ENCODE data around the gene PHOX2A. TPM values are rescaled to one million over a fixed set of nuclear protein-coding genes. Genes with fewer than 3 reads are reported as not detected.

The PHOX2A gene
- total RNA-seq, 4 donors from 2014 or later: not detected

- peak in 1 of 2 donors; percentile 84 for DNase-seq (ENCODE audit: low spot score in 2 of 2)
- whole genome bisulfite sequencing, 2 donors: 32 to 39% methylated on average over 44 of the region's 44 CpGs
- H3K4me3 ChIP-seq (ENCODE audit: low read depth, poor library complexity, severe bottlenecking): no peak overlapping the region
- no peak for TF ChIP-seq POLR2A (IDR thresholded peaks at IDR 0.05)
- no peak for TF ChIP-seq CTCF (IDR thresholded peaks at IDR 0.05)
- intact Hi-C loops (cut with DNase I; ENCODE audit: low total_unique reads): no loop called here
Measured at GRCh38 chr11:72240461-72241290, 3.3 kb downstream of the PHOX2A start.

GRCh38 chr11:72239849-72240460 is 4.0 kb downstream of the PHOX2A start:
- DNase-seq (ENCODE audit: low spot score in 2 of 2): peak in 1 of 2 donors; percentile 93
- no peak overlapping the region for H3K4me3 ChIP-seq (ENCODE audit: low read depth, poor library complexity, severe bottlenecking)
- TF ChIP-seq POLR2A (IDR thresholded peaks at IDR 0.05) (no peak), CTCF (IDR thresholded peaks at IDR 0.05) (no peak)
- intact Hi-C loops (cut with DNase I; ENCODE audit: low total_unique reads): no loop called here
- WGBS, 2 donors: 3 to 15% methylated on average over 7 to 30 of the region's 69 CpGs

- peak in 1 of 2 donors; percentile 93 for DNase-seq (ENCODE audit: low spot score in 2 of 2)
- TF ChIP-seq POLR2A (IDR thresholded peaks at IDR 0.05): no peak
- no peak for TF ChIP-seq CTCF (IDR thresholded peaks at IDR 0.05)
- 18 to 19% methylated on average over 19 to 21 of the region's 25 CpGs for WGBS, 2 donors
- intact Hi-C loops (cut with DNase I; ENCODE audit: low total_unique reads): no loop called here
- no peak overlapping the region for H3K4me3 ChIP-seq (ENCODE audit: low read depth, poor library complexity, severe bottlenecking)
Measured at GRCh38 chr11:72239313-72239848, 4.6 kb downstream of the PHOX2A start.

- intact Hi-C loops (cut with DNase I; ENCODE audit: low total_unique reads): no loop called here
- TF ChIP-seq POLR2A (IDR thresholded peaks at IDR 0.05) (no peak), CTCF (IDR thresholded peaks at IDR 0.05) (no peak)
- WGBS, 2 donors: 74 to 75% methylated on average over 26 to 28 of the region's 28 CpGs
- no peak overlapping the region for H3K4me3 ChIP-seq (ENCODE audit: low read depth, poor library complexity, severe bottlenecking)
- peak in 1 of 2 donors; percentile 84 for DNase-seq (ENCODE audit: low spot score in 2 of 2)
Measured at GRCh38 chr11:72238492-72239312, 5.3 kb downstream of the PHOX2A start.

GRCh38 chr11:72238040-72238450 is 5.9 kb downstream of the PHOX2A start:
- WGBS, 2 donors: 26 to 45% methylated on average over 7 to 9 of the region's 16 CpGs
- TF ChIP-seq POLR2A (IDR thresholded peaks at IDR 0.05) (no peak), CTCF (IDR thresholded peaks at IDR 0.05) (no peak)
- intact Hi-C loops (cut with DNase I; ENCODE audit: low total_unique reads): no loop called here

More at GRCh38 chr11:72238040-72238450, 5.9 kb downstream of the PHOX2A start:
- H3K4me3 ChIP-seq (ENCODE audit: low read depth, poor library complexity, severe bottlenecking): no peak overlapping the region
- peak in 1 of 2 donors; percentile 84 for DNase-seq (ENCODE audit: low spot score in 2 of 2)

Measured in lower leg skin (tissue), 4 donors.